ENCODE data around the gene NASP. TPM values are rescaled to one million over a fixed set of nuclear protein-coding genes. Genes with fewer than 3 reads are reported as not detected.

Gene NASP
- total and polyA plus RNA-seq, 2 of the 4 experiments (the other 2 are of a cell fraction), result 56.6 to 124 TPM

- no peak overlapping the region for H3K18ac ChIP-seq (ENCODE audit: low read depth, low read length)
- in situ Hi-C loops (cut with MboI; ENCODE audit: low sequenced_read_pairs) (no loop called here), intact Hi-C loops (cut with micrococcal nuclease) (no loop called here), dilution Hi-C loops (cut with HindIII; ENCODE audit: low sequenced_read_pairs, unreplicated experiment) (no loop called here)
- TF ChIP-seq CEBPB (IDR thresholded peaks at IDR 0.05; ENCODE audit: low read depth, low read length), result no peak
- TF ChIP-seq RAD21 (IDR thresholded peaks at IDR 0.05; ENCODE audit: low read length), result no peak
- no peak for TF ChIP-seq MXI1 (IDR thresholded peaks at IDR 0.05; ENCODE audit: borderline replicate concordance, low read depth, low read length)
- no peak for TF ChIP-seq BHLHE40 (IDR thresholded peaks at IDR 0.05; ENCODE audit: low read depth, low read length)
- TF ChIP-seq RCOR1 (IDR thresholded peaks at IDR 0.05; ENCODE audit: insufficient replicate concordance, low read length), result no peak
- TF ChIP-seq RFX5 (IDR thresholded peaks at IDR 0.05; ENCODE audit: low read depth, low read length), result no peak
- TF ChIP-seq FOS (IDR thresholded peaks at IDR 0.05; ENCODE audit: low read depth, low read length), result no peak
- no peak for TF ChIP-seq CTCF (conservative IDR thresholded peaks at IDR 0.05; ENCODE audit: low read depth, low read length)
- TF ChIP-seq POLR2A (IDR thresholded peaks at IDR 0.05; ENCODE audit: low read depth, low read length), result no peak
- no peak for TF ChIP-seq NFE2L2 (IDR thresholded peaks at IDR 0.05; ENCODE audit: low read depth, low read length)
- TF ChIP-seq, protein P1, sequence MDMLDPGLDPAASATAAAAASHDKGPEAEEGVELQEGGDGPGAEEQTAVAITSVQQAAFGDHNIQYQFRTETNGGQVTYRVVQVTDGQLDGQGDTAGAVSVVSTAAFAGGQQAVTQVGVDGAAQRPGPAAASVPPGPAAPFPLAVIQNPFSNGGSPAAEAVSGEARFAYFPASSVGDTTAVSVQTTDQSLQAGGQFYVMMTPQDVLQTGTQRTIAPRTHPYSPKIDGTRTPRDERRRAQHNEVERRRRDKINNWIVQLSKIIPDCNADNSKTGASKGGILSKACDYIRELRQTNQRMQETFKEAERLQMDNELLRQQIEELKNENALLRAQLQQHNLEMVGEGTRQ (IDR thresholded peaks at IDR 0.05; ENCODE audit: low read depth, low read length), result no peak
- no peak for TF ChIP-seq MAFK (IDR thresholded peaks at IDR 0.05; ENCODE audit: low read depth, low read length)
- TF ChIP-seq CHD1 (IDR thresholded peaks at IDR 0.05; ENCODE audit: low read depth, low read length), result no peak
- TF ChIP-seq, protein P2, sequence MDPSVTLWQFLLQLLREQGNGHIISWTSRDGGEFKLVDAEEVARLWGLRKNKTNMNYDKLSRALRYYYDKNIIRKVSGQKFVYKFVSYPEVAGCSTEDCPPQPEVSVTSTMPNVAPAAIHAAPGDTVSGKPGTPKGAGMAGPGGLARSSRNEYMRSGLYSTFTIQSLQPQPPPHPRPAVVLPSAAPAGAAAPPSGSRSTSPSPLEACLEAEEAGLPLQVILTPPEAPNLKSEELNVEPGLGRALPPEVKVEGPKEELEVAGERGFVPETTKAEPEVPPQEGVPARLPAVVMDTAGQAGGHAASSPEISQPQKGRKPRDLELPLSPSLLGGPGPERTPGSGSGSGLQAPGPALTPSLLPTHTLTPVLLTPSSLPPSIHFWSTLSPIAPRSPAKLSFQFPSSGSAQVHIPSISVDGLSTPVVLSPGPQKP (IDR thresholded peaks at IDR 0.05; ENCODE audit: borderline replicate concordance, low read depth, low read length), result no peak
- no peak for TF ChIP-seq MAZ (IDR thresholded peaks at IDR 0.05; ENCODE audit: borderline replicate concordance, low read depth, low read length)
- TF ChIP-seq SMC3 (IDR thresholded peaks at IDR 0.05; ENCODE audit: low read depth, low read length), result no peak
- no peak overlapping the region for H3K4ac ChIP-seq (ENCODE audit: low read depth, low read length)
- no peak overlapping the region for H3K56ac ChIP-seq (ENCODE audit: extremely low read depth, insufficient read depth, low read length)
- no peak overlapping the region for H3K4me2 ChIP-seq (ENCODE audit: low read depth, low read length)
- CTCF ChIA-PET, result interaction anchor here (0.6 kb wide), 1 partner anchor 305 kb away, joined by 8 read pairs; no protein-coding TSS in a partner anchor
- no peak overlapping the region for H4K8ac ChIP-seq (ENCODE audit: low read depth in 2 of 2, low read length in 2 of 2)
- no peak overlapping the region for H3K4me3 ChIP-seq (ENCODE audit: insufficient read depth, low read depth, low read length)
- no peaks in the 10 kb centered on the region for H3K27me3 ChIP-seq (ENCODE audit: control insufficient read depth, insufficient read depth, low read length)
- no peaks in the 10 kb centered on the region for H3K9me3 ChIP-seq (ENCODE audit: control insufficient read depth, insufficient read depth, low read length)
- H3K36me3 ChIP-seq (ENCODE audit: control insufficient read depth, insufficient read depth, low read length), result peaks cover 49% of the 10 kb centered on the region
- no peak for DNase-seq
- no peak overlapping the region for H2AK5ac ChIP-seq (ENCODE audit: low read depth, low read length)
- H3K79me1 ChIP-seq (ENCODE audit: low read depth in 1 of 2, low read length in 2 of 2), result peaks cover 30 to 55% of the 10 kb centered on the region in 2 experiments
- peaks cover 2% of the 10 kb centered on the region; the same call in 1 of the 2 replicates for H3K4me1 ChIP-seq (ENCODE audit: control insufficient read depth, insufficient read depth, low read length)
- no peak overlapping the region for H4K5ac ChIP-seq (ENCODE audit: low read depth, low read length)
- no peak overlapping the region for H3K27ac ChIP-seq (ENCODE audit: insufficient read depth, low read length)
- WGBS, 2 experiments (ENCODE audit: extremely low coverage in 2 of 2, insufficient read length in 1 of 2), result no CpG with 5 or more reads among the region's 3 CpGs
- ATAC-seq (ENCODE audit: low read depth), result no peak
- no peak overlapping the region for H2BK5ac ChIP-seq (ENCODE audit: low read depth, low read length, poor library complexity, severe bottlenecking)
- no TSS peak for BruUV-seq (replicated peaks)
- H3K9ac ChIP-seq (ENCODE audit: low read depth, low read length), result no peak overlapping the region
- H3K14ac ChIP-seq (replicated peaks; ENCODE audit: low read depth, low read length), result no peak overlapping the region
- H3K9me1 ChIP-seq (ENCODE audit: insufficient read depth, low read length), result no peaks in the 10 kb centered on the region
- no peak overlapping the region for H2BK120ac ChIP-seq (ENCODE audit: low read depth, low read length)
- H4K91ac ChIP-seq (ENCODE audit: insufficient read depth, low read depth, low read length), result no peak overlapping the region
- no peak overlapping the region for H3K23ac ChIP-seq (ENCODE audit: low read depth, low read length)
- H2BK20ac ChIP-seq (ENCODE audit: low read depth, low read length), result no peak overlapping the region
- no peak overlapping the region for H2AK9ac ChIP-seq (replicated peaks; ENCODE audit: low read depth, low read length, poor library complexity)
- H2BK15ac ChIP-seq (ENCODE audit: low read depth, low read length), result no peak overlapping the region
- H2AFZ ChIP-seq (replicated peaks; ENCODE audit: low read length, poor library complexity), result no peak overlapping the region
- POLR2A ChIA-PET (ENCODE audit: unreplicated experiment), result no interaction called here
- peaks cover 11% of the 10 kb centered on the region; the same call in 1 of the 2 replicates for H4K20me1 ChIP-seq (ENCODE audit: insufficient read depth, low read length)
Observed at GRCh38 chr1:45656573-45657226, 72.9 kb downstream of the NASP start.
